Measurements from ENCODE around the gene GEMIN8. TPM values are rescaled to one million over a fixed set of nuclear protein-coding genes. Genes with fewer than 3 reads are reported as not detected.

The GEMIN8 gene
- total and polyA plus RNA-seq, 2 donors from 2014 or later, result 25.4 to 30.0 TPM

DNA sequence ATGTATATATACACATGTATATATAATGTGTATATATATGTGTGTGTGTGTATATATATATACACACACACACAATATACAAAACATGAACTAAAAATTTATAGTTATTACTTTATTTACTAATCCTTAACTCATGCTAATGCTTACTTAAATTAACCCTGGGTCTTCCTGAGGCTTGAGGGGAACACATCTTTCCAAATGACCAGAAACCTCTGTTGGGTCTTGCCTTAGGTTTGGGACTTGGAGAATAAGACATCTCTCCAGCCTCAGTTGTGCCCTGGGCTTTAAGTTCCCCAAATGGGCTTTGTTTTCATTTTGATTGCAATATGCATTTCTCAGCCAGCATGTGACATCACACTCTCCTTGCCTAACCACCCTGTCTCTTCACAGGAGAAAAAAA is 7.7 kb downstream of the GEMIN8 start:
- TF ChIP-seq, protein P1, sequence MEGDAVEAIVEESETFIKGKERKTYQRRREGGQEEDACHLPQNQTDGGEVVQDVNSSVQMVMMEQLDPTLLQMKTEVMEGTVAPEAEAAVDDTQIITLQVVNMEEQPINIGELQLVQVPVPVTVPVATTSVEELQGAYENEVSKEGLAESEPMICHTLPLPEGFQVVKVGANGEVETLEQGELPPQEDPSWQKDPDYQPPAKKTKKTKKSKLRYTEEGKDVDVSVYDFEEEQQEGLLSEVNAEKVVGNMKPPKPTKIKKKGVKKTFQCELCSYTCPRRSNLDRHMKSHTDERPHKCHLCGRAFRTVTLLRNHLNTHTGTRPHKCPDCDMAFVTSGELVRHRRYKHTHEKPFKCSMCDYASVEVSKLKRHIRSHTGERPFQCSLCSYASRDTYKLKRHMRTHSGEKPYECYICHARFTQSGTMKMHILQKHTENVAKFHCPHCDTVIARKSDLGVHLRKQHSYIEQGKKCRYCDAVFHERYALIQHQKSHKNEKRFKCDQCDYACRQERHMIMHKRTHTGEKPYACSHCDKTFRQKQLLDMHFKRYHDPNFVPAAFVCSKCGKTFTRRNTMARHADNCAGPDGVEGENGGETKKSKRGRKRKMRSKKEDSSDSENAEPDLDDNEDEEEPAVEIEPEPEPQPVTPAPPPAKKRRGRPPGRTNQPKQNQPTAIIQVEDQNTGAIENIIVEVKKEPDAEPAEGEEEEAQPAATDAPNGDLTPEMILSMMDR (IDR thresholded peaks at IDR 0.05; ENCODE audit: borderline replicate concordance, extremely low read depth, insufficient read depth), result no peak
- Histone ChIP-seq H3K27ac (ENCODE audit: low read depth in 2 of 2, low read length in 2 of 2) (no peak overlapping the region), H3K4me1 (ENCODE audit: control insufficient read depth in 2 of 3, insufficient read depth in 2 of 3, low read depth in 1 of 3, low read length in 3 of 3) (no peaks in the 10 kb centered on the region), H3K27me3 (ENCODE audit: control insufficient read depth, insufficient read depth, low read length) (peaks cover 3% of the 10 kb centered on the region), H3K9me3 (ENCODE audit: control insufficient read depth in 2 of 3, insufficient read depth in 1 of 3, low read length in 3 of 3) (no peaks in the 10 kb centered on the region), H3K36me3 (ENCODE audit: control insufficient read depth in 2 of 3, insufficient read depth in 3 of 3, low read length in 3 of 3) (peaks cover 0 to 3% (median 0%) of the 10 kb centered on the region in 3 donors), H3K4me3 (ENCODE audit: low read length in 3 of 3) (no peak overlapping the region), H3K9ac (ENCODE audit: low read length in 3 of 3) (no peak overlapping the region)
- intact Hi-C loops (cut with DNase I), result no loop called here
- DNase-seq (no peak), FAIRE-seq (no peak)

DNA sequence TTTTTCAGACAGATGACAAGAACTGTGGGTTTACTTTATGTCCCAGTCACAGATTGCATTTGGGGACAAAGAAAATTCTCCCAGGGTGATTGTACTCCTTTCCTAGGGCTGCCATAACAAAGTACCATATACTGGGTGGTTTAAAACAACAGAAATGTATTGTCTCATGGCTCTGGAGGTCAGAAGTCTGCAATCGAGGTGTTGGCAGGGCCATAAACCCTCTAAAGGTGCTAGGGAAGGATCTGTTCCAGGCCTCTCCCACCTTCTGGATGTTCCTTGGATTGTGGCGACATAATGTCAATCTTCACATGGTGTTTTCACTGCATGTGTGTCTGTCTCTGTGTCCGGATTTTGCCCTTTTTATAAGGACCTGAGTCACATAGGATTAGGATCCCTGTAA is 12.3 kb downstream of the GEMIN8 start:
- no peaks in the 10 kb centered on the region for H3K9me3 ChIP-seq (ENCODE audit: control insufficient read depth in 2 of 3, insufficient read depth in 1 of 3, low read length in 3 of 3)
- DNase-seq (no peak), FAIRE-seq (no peak)
- intact Hi-C loops (cut with DNase I), result no loop called here
- peaks cover 3% of the 10 kb centered on the region for H3K27me3 ChIP-seq (ENCODE audit: control insufficient read depth, insufficient read depth, low read length)
- H3K27ac ChIP-seq (ENCODE audit: low read depth in 2 of 2, low read length in 2 of 2), result no peak overlapping the region
- H3K36me3 ChIP-seq (ENCODE audit: control insufficient read depth in 2 of 3, insufficient read depth in 3 of 3, low read length in 3 of 3), result peaks cover 0 to 3% (median 0%) of the 10 kb centered on the region in 3 donors
- no peak overlapping the region for H3K9ac ChIP-seq (ENCODE audit: low read length in 3 of 3)
- no peak overlapping the region for H3K4me3 ChIP-seq (ENCODE audit: low read length in 3 of 3)
- TF ChIP-seq, protein P1 (IDR thresholded peaks at IDR 0.05; ENCODE audit: borderline replicate concordance, extremely low read depth, insufficient read depth), result no peak
- no peaks in the 10 kb centered on the region for H3K4me1 ChIP-seq (ENCODE audit: control insufficient read depth in 2 of 3, insufficient read depth in 2 of 3, low read depth in 1 of 3, low read length in 3 of 3)

DNA sequence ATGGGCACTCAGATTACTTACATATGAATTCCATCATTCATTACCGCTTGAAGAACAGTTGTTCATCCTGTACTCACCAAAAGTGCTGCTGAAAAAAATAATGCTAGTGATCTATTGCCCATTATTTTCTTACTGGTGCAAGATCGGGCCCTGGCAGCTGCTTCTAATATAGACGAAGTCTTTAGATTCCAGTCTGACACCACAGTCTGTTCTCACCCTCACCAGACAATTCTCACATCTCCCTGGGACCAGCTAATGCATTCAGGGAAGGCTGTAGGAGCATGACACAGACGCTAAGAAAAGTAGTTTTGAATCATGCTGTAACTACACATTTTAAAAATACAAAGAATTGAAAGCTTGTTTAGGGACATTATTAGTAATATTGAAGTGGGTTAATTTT is 13.8 kb downstream of the GEMIN8 start:
- DNase-seq (no peak), FAIRE-seq (no peak)
- TF ChIP-seq, protein P1 (IDR thresholded peaks at IDR 0.05; ENCODE audit: borderline replicate concordance, extremely low read depth, insufficient read depth), result no peak
- intact Hi-C loops (cut with DNase I), result no loop called here
- Histone ChIP-seq H3K4me1 (ENCODE audit: control insufficient read depth in 2 of 3, insufficient read depth in 2 of 3, low read depth in 1 of 3, low read length in 3 of 3) (no peaks in the 10 kb centered on the region), H3K27ac (ENCODE audit: low read depth in 2 of 2, low read length in 2 of 2) (no peak overlapping the region), H3K27me3 (ENCODE audit: control insufficient read depth, insufficient read depth, low read length) (peaks cover 3% of the 10 kb centered on the region), H3K36me3 (ENCODE audit: control insufficient read depth in 2 of 3, insufficient read depth in 3 of 3, low read length in 3 of 3) (peaks cover 0 to 3% (median 0%) of the 10 kb centered on the region in 3 donors), H3K9me3 (ENCODE audit: control insufficient read depth in 2 of 3, insufficient read depth in 1 of 3, low read length in 3 of 3) (no peaks in the 10 kb centered on the region), H3K4me3 (ENCODE audit: low read length in 3 of 3) (no peak overlapping the region), H3K9ac (ENCODE audit: low read length in 3 of 3) (no peak overlapping the region)

DNA sequence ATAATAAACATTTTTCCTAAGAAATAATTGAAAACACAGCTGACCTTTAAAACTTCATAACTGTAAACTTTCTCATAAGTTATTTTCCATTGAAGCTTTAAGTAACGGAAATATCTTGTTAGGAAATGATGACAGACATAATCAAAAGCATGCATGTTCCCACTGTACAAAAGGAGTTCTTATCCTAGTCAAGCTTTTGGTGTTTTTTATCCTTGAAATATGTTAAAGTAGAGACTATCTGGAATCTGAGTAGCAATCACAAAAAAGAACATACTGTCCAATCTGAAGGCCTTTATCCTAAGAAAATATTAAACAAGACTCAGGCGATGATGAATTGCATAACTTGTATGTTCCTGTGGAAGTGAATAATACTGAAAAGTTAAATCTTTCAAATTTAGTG is 14.4 kb downstream of the GEMIN8 start:
- intact Hi-C loops (cut with DNase I), result no loop called here
- peak; percentile 85 for FAIRE-seq
- no peaks in the 10 kb centered on the region for H3K4me1 ChIP-seq (ENCODE audit: control insufficient read depth in 2 of 3, insufficient read depth in 2 of 3, low read depth in 1 of 3, low read length in 3 of 3)
- H3K4me3 ChIP-seq (ENCODE audit: low read length in 3 of 3), result no peak overlapping the region
- peaks cover 3% of the 10 kb centered on the region for H3K27me3 ChIP-seq (ENCODE audit: control insufficient read depth, insufficient read depth, low read length)
- H3K9ac ChIP-seq (ENCODE audit: low read length in 3 of 3), result no peak overlapping the region
- no peak overlapping the region for H3K27ac ChIP-seq (ENCODE audit: low read depth in 2 of 2, low read length in 2 of 2)
- peaks cover 0 to 3% (median 0%) of the 10 kb centered on the region in 3 donors for H3K36me3 ChIP-seq (ENCODE audit: control insufficient read depth in 2 of 3, insufficient read depth in 3 of 3, low read length in 3 of 3)
- TF ChIP-seq, protein P1 (IDR thresholded peaks at IDR 0.05; ENCODE audit: borderline replicate concordance, extremely low read depth, insufficient read depth), result no peak
- no peaks in the 10 kb centered on the region for H3K9me3 ChIP-seq (ENCODE audit: control insufficient read depth in 2 of 3, insufficient read depth in 1 of 3, low read length in 3 of 3)
- no peak for DNase-seq
